ENCODE results near the gene UBE2F. TPM values are rescaled to one million over a fixed set of nuclear protein-coding genes. Genes with fewer than 3 reads are reported as not detected.

UBE2F gene
- total and polyA plus RNA-seq, 2 of the 4 experiments (the other 2 are of a cell fraction): 44.6 to 59.8 TPM

DNA sequence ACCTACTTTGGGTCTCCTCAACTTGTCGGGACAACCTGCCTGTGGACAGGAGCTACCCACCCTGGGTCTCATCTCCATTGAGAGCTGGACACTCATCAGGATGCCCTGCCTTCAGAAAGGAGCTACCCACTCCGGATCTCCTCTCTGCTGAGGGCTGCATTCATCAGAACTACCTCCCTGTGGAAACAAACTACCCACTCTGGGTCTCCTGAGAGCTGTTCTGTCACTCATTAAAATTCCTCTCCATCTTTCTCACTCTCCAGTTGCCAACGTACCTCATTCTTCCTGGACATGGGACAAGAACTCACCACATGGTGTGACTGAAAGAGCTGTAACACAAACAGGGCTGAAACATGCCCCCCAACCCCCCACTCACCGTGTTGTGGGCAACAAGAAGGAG is 22.5 kb upstream of the UBE2F start:
- H4K5ac ChIP-seq (ENCODE audit: low read depth, low read length): no peak overlapping the region
- CTCF ChIA-PET: interaction anchor here (0.6 to 0.9 kb wide), 2 partner anchors 21 to 300 kb away, joined by 3 read pairs; no protein-coding TSS in a partner anchor
- H3K23ac ChIP-seq (ENCODE audit: low read depth, low read length): no peak overlapping the region
- no peak overlapping the region for H3K4me3 ChIP-seq (ENCODE audit: insufficient read depth, low read depth, low read length)
- H4K8ac ChIP-seq (ENCODE audit: low read depth in 2 of 2, low read length in 2 of 2): no peak overlapping the region
- H2BK5ac ChIP-seq (ENCODE audit: low read depth, low read length, poor library complexity, severe bottlenecking): no peak overlapping the region
- no peak overlapping the region for H3K9ac ChIP-seq (ENCODE audit: low read depth, low read length)
- DNase-seq (no peak), ATAC-seq (ENCODE audit: low read depth) (no peak)
- no peaks in the 10 kb centered on the region for H3K27me3 ChIP-seq (ENCODE audit: control insufficient read depth, insufficient read depth, low read length)
- H3K9me1 ChIP-seq (ENCODE audit: insufficient read depth, low read length): peaks cover 11% of the 10 kb centered on the region
- H2BK120ac ChIP-seq (ENCODE audit: low read depth, low read length): no peak overlapping the region
- POLR2A ChIA-PET (ENCODE audit: unreplicated experiment): no interaction called here
- H2BK15ac ChIP-seq (ENCODE audit: low read depth, low read length): no peak overlapping the region; the same call in 2 of the 3 replicates
- no peak overlapping the region for H3K4ac ChIP-seq (ENCODE audit: low read depth, low read length)
- dilution Hi-C loops (cut with HindIII; ENCODE audit: low sequenced_read_pairs, unreplicated experiment): no loop called here
- 50% methylated on average over 3 of the region's 4 CpGs; no CpG with 5 or more reads in 1 of the 2 experiments for WGBS, 2 experiments (ENCODE audit: extremely low coverage in 2 of 2, insufficient read length in 1 of 2)
- no peaks in the 10 kb centered on the region; the same call in 1 of the 2 replicates for H4K20me1 ChIP-seq (ENCODE audit: insufficient read depth, low read length)
- in situ Hi-C loops (cut with MboI; ENCODE audit: low sequenced_read_pairs): no loop called here
- no TSS peak for BruUV-seq (replicated peaks)
- no peak overlapping the region for H3K56ac ChIP-seq (ENCODE audit: extremely low read depth, insufficient read depth, low read length)
- peaks cover 13% of the 10 kb centered on the region for H3K9me3 ChIP-seq (ENCODE audit: control insufficient read depth, insufficient read depth, low read length)
- H3K18ac ChIP-seq (ENCODE audit: low read depth, low read length): no peak overlapping the region
- intact Hi-C loops (cut with micrococcal nuclease): no loop called here
- no peaks in the 10 kb centered on the region for H3K36me3 ChIP-seq (ENCODE audit: control insufficient read depth, insufficient read depth, low read length)
- H3K14ac ChIP-seq (replicated peaks; ENCODE audit: low read depth, low read length): no peak overlapping the region
- no peak overlapping the region for H2AK5ac ChIP-seq (ENCODE audit: low read depth, low read length)
- no peak overlapping the region for H4K91ac ChIP-seq (ENCODE audit: insufficient read depth, low read depth, low read length)
- H3K4me2 ChIP-seq (ENCODE audit: low read depth, low read length): no peak overlapping the region
- H2BK20ac ChIP-seq (ENCODE audit: low read depth, low read length): no peak overlapping the region
- no peak overlapping the region for H2AFZ ChIP-seq (replicated peaks; ENCODE audit: low read length, poor library complexity)
- no peak overlapping the region for H3K27ac ChIP-seq (ENCODE audit: insufficient read depth, low read length)
- peaks cover 6% of the 10 kb centered on the region for H3K4me1 ChIP-seq (ENCODE audit: control insufficient read depth, insufficient read depth, low read length)
- H2AK9ac ChIP-seq (replicated peaks; ENCODE audit: low read depth, low read length, poor library complexity): no peak overlapping the region
- H3K79me1 ChIP-seq (ENCODE audit: low read depth in 1 of 2, low read length in 2 of 2): no peaks in the 10 kb centered on the region
- no peak for TF ChIP-seq RCOR1 (IDR thresholded peaks at IDR 0.05; ENCODE audit: insufficient replicate concordance, low read length)
- TF ChIP-seq POLR2A (IDR thresholded peaks at IDR 0.05; ENCODE audit: low read depth, low read length): no peak
- no peak for TF ChIP-seq SMC3 (IDR thresholded peaks at IDR 0.05; ENCODE audit: low read depth, low read length)
- TF ChIP-seq MXI1 (IDR thresholded peaks at IDR 0.05; ENCODE audit: borderline replicate concordance, low read depth, low read length): no peak
- TF ChIP-seq, protein P1, sequence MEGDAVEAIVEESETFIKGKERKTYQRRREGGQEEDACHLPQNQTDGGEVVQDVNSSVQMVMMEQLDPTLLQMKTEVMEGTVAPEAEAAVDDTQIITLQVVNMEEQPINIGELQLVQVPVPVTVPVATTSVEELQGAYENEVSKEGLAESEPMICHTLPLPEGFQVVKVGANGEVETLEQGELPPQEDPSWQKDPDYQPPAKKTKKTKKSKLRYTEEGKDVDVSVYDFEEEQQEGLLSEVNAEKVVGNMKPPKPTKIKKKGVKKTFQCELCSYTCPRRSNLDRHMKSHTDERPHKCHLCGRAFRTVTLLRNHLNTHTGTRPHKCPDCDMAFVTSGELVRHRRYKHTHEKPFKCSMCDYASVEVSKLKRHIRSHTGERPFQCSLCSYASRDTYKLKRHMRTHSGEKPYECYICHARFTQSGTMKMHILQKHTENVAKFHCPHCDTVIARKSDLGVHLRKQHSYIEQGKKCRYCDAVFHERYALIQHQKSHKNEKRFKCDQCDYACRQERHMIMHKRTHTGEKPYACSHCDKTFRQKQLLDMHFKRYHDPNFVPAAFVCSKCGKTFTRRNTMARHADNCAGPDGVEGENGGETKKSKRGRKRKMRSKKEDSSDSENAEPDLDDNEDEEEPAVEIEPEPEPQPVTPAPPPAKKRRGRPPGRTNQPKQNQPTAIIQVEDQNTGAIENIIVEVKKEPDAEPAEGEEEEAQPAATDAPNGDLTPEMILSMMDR (conservative IDR thresholded peaks at IDR 0.05; ENCODE audit: low read depth, low read length): no peak
- TF ChIP-seq, protein P2, sequence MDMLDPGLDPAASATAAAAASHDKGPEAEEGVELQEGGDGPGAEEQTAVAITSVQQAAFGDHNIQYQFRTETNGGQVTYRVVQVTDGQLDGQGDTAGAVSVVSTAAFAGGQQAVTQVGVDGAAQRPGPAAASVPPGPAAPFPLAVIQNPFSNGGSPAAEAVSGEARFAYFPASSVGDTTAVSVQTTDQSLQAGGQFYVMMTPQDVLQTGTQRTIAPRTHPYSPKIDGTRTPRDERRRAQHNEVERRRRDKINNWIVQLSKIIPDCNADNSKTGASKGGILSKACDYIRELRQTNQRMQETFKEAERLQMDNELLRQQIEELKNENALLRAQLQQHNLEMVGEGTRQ (IDR thresholded peaks at IDR 0.05; ENCODE audit: low read depth, low read length): no peak
- TF ChIP-seq FOS (IDR thresholded peaks at IDR 0.05; ENCODE audit: low read depth, low read length): no peak
- TF ChIP-seq RAD21 (IDR thresholded peaks at IDR 0.05; ENCODE audit: low read length): no peak
- TF ChIP-seq RFX5 (IDR thresholded peaks at IDR 0.05; ENCODE audit: low read depth, low read length): no peak
- TF ChIP-seq, protein P3, sequence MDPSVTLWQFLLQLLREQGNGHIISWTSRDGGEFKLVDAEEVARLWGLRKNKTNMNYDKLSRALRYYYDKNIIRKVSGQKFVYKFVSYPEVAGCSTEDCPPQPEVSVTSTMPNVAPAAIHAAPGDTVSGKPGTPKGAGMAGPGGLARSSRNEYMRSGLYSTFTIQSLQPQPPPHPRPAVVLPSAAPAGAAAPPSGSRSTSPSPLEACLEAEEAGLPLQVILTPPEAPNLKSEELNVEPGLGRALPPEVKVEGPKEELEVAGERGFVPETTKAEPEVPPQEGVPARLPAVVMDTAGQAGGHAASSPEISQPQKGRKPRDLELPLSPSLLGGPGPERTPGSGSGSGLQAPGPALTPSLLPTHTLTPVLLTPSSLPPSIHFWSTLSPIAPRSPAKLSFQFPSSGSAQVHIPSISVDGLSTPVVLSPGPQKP (IDR thresholded peaks at IDR 0.05; ENCODE audit: borderline replicate concordance, low read depth, low read length): no peak
- no peak for TF ChIP-seq MAFK (IDR thresholded peaks at IDR 0.05; ENCODE audit: low read depth, low read length)
- no peak for TF ChIP-seq CEBPB (IDR thresholded peaks at IDR 0.05; ENCODE audit: low read depth, low read length)
